K562 (cell line): ENCODE results near the gene KRTAP10-12. TPM values are rescaled to one million over a fixed set of nuclear protein-coding genes. Genes with fewer than 3 reads are reported as not detected.

ENCODE experiments used
- ATAC-seq: fragments of 200-7000 bp; cut with Tn5 transposase; 3 replicates; pipeline ENCODE4 v1.9.1; 2020; ENCODE audit warnings: moderate library complexity
- BruUV-seq: library from RNA; stranded (reverse); fragments of 400-500 nt; replicated peaks from 2 replicates; lab custom pipeline; 2021; lab: Mats Ljungman, UMichigan
- CTCF ChIA-PET: fragments of 300-600 bp; formaldehyde crosslinking; extraction: SDS; loops from one replicate; lab custom pipeline; 2021; ENCODE audit warnings: low intra/inter-chr PET ratio; lab: Yijun Ruan, JAX
- POLR2A ChIA-PET: fragments of 300-600, 350-650 bp; sonication (Branson Sonifier 250); formaldehyde crosslinking; extraction: SDS; loops from one replicate; lab custom pipeline; 2021; ENCODE audit warnings: antibody characterized with exemption, inconsistent platforms; lab: Yijun Ruan, JAX
- DNase-seq, 4 experiments: peaks; one replicate each; pipeline versions ENCODE4 v3.0.0 to v3.0.0-alpha.2; 2011 to 2018; ENCODE audit warnings: low spot score in 3 of 4, mixed read lengths in 3 of 4; ENCODE audit errors: extremely low read depth in 1 of 4
- FAIRE-seq: peaks from 2 replicates; lab custom pipeline; 2011; peaks lifted over from hg19 to GRCh38; lab: Jason Lieb, UNC
- H2AFZ ChIP-seq: 2 replicates; pipeline ENCODE4 v1.6.0; 2011; ENCODE audit warnings: low read depth, low read length, control low read depth, inconsistent platforms
- H3K27ac ChIP-seq: fragments of 200-600 bp; 3 replicates; pipeline ENCODE4 v1.8.0; 2011; ENCODE audit warnings: low read depth, mild to moderate bottlenecking, control low read depth, inconsistent platforms, low read length, moderate library complexity, mixed read lengths; ENCODE audit errors: extremely low read depth
- H3K27me3 ChIP-seq, 2 experiments: fragments of 300-600 bp in 1 of 2; 2 replicates in 1 of 2; 3 replicates in 1 of 2; pipeline versions ENCODE4 v1.6.0 to v1.8.0; 2011; ENCODE audit warnings: inconsistent platforms in 2 of 2, low read length in 2 of 2, mild to moderate bottlenecking in 1 of 2, mixed read lengths in 1 of 2, moderate library complexity in 1 of 2; ENCODE audit not compliant: control insufficient read depth in 2 of 2, insufficient read depth in 2 of 2
- H3K36me3 ChIP-seq: fragments of 300-600 bp; 3 replicates; pipeline ENCODE4 v1.8.0; 2011; ENCODE audit warnings: mild to moderate bottlenecking, low read length, inconsistent platforms; ENCODE audit not compliant: control insufficient read depth, insufficient read depth
- H3K4me1 ChIP-seq, 2 experiments: fragments of 200-600 bp in 1 of 2; replicated peaks in 1 of 2; 2 replicates in 1 of 2; 3 replicates in 1 of 2; pipeline versions ENCODE4 v1.5.1 to v1.8.0; 2011; ENCODE audit warnings: inconsistent platforms in 2 of 2, low read length in 2 of 2, mild to moderate bottlenecking in 1 of 2, mixed read lengths in 1 of 2, moderate library complexity in 1 of 2; ENCODE audit not compliant: control insufficient read depth in 2 of 2, insufficient read depth in 2 of 2
- H3K4me2 ChIP-seq: 2 replicates; pipeline ENCODE4 v1.6.1; 2011; ENCODE audit warnings: low read length, control low read depth, inconsistent platforms, mixed read lengths; ENCODE audit not compliant: insufficient read depth
- H3K4me3 ChIP-seq: fragments of 200-600 bp; sonication (generic), shearing (Covaris generic); 2 replicates; pipeline ENCODE4 v1.5.1; 2016; ENCODE audit warnings: control low read depth, inconsistent platforms
- H3K79me2 ChIP-seq: fragments of 200-600 bp; 3 replicates; pipeline ENCODE4 v1.8.0; 2011; ENCODE audit warnings: low read length, inconsistent platforms; ENCODE audit not compliant: control insufficient read depth, insufficient read depth
- H3K9ac ChIP-seq, 2 experiments: 2 replicates each; pipeline versions ENCODE4 v1.6.0 to v1.6.1; 2011; ENCODE audit warnings: low read depth in 2 of 2, low read length in 2 of 2, control low read depth in 1 of 2, inconsistent platforms in 1 of 2, mild to moderate bottlenecking in 1 of 2, mixed read lengths in 1 of 2; ENCODE audit not compliant: insufficient read depth in 1 of 2
- H3K9me1 ChIP-seq: one replicate; pipeline ENCODE4 v1.6.0; 2011; ENCODE audit warnings: inconsistent platforms, mild to moderate bottlenecking, low read length, moderate library complexity; ENCODE audit not compliant: control insufficient read depth, insufficient read depth
- H3K9me3 ChIP-seq: replicated peaks from 2 replicates; pipeline ENCODE4 v1.5.1; 2011; ENCODE audit warnings: low read depth, low read length, inconsistent platforms; ENCODE audit not compliant: control insufficient read depth, insufficient read depth
- H4K20me1 ChIP-seq: replicated peaks from 2 replicates; pipeline ENCODE4 v1.6.1; 2011; ENCODE audit warnings: low read length, inconsistent platforms, mixed read lengths; ENCODE audit not compliant: control insufficient read depth, insufficient read depth
- CBFA2T2 ChIP-seq: fragments of 450-650 bp; conservative IDR thresholded peaks from 2 replicates; pipeline ENCODE4 v1.6.1; 2017; ENCODE audit warnings: mild to moderate bottlenecking
- GABPB2 ChIP-seq: fragments of 250-450 bp; sonication (Bioruptor Pico); conservative IDR thresholded peaks from 2 replicates; pipeline ENCODE4 v1.5.1; 2021; ENCODE audit warnings: mild to moderate bottlenecking
- GTF2E2 ChIP-seq: fragments of 200-800 bp; sonication (Bioruptor generic); IDR thresholded peaks from 2 replicates; pipeline ENCODE4 v1.6.1; 2016; ENCODE audit warnings: missing genetic modification characterization, missing compliant biosample characterization
- ILK ChIP-seq: fragments of 450-650 bp; IDR thresholded peaks from 2 replicates; pipeline ENCODE4 v1.6.1; 2016; ENCODE audit warnings: missing genetic modification characterization, low read depth, mild to moderate bottlenecking, missing compliant biosample characterization, moderate library complexity, borderline replicate concordance
- KLF1 ChIP-seq: fragments of 450-650 bp; IDR thresholded peaks from 2 replicates; pipeline ENCODE4 v1.6.1; 2016; ENCODE audit warnings: missing genetic modification characterization, missing compliant biosample characterization
- SIRT6 ChIP-seq: IDR thresholded peaks from one replicate; pipeline ENCODE4 v1.6.1; 2012; ENCODE audit warnings: low read depth, mild to moderate bottlenecking, control low read depth, inconsistent platforms, low read length, moderate library complexity
- TAL1 ChIP-seq: fragments of 450-650 bp; IDR thresholded peaks from 2 replicates; pipeline ENCODE4 v1.6.1; 2016; ENCODE audit warnings: mild to moderate bottlenecking
- WGBS: fragments of 100-300 bp; shearing (Covaris generic); methylation state at CpG from one replicate; pipeline ENCODE4 v1.1.6; 2016; ENCODE audit warnings: low coverage, mixed read lengths; ENCODE audit not compliant: insufficient coverage; ENCODE audit errors: missing lambda C conversion rate; 5-methylcytosine and 5-hydroxymethylcytosine counted together
- in situ Hi-C: fragments of 300-500 bp; cut with MboI; formaldehyde crosslinking; loops from 4 replicates; pipeline ENCODE4 v1.15.0; 2018; ENCODE audit warnings: inconsistent platforms, mixed read lengths
- intact Hi-C: fragments of 100-400 bp; cut with micrococcal nuclease; formaldehyde crosslinking; loops from 2 replicates; pipeline ENCODE4 v1.14.2; 2022
- polyA plus RNA-seq, 8 experiments: library from polyadenylated mRNA; depleted of rRNA in 4 of 8; stranded (reverse) in 5 of 8; unstranded in 3 of 8; fragments of >200 nt; fragmentation: Nextera tagmentation in 2 of 8; fragmentation: Illumina TruSeq in 1 of 8; extraction: Ambion mirVana in 2 of 8; extraction: Trizol in 1 of 8; gene quantifications; 2 replicates each; pipeline versions ENCODE4 v1.2.1 to v1.2.3, GENCODE V29; 2011 to 2014; ENCODE audit warnings: inconsistent platforms in 1 of 8, missing spikeins in 1 of 8
- total RNA-seq, 7 experiments: library from RNA; depleted of rRNA in 6 of 7; stranded (reverse); fragments of >200 nt in 6 of 7; fragmentation: Illumina TruSeq in 2 of 7; extraction: Trizol in 2 of 7; gene quantifications; 2 replicates each; pipeline versions ENCODE4 v1.2.1 to v1.2.3, GENCODE V29; 2011 to 2021; ENCODE audit warnings: low replicate concordance in 1 of 7
- TF ChIP-seq, protein P1 (sequence below): fragments of 250-450 bp; sonication (Bioruptor Pico); IDR thresholded peaks from 2 replicates; pipeline ENCODE4 v1.8.0; 2021; ENCODE audit warnings: moderate library complexity, mild to moderate bottlenecking, inconsistent platforms
- TF ChIP-seq, protein P2 (sequence below): sonication (generic); formaldehyde crosslinking; IDR thresholded peaks from 2 replicates; pipeline ENCODE4 v1.4.0; 2020; ENCODE audit warnings: mild to moderate bottlenecking, missing genetic modification reagents
- TF ChIP-seq, protein P3 (sequence below): fragments of 250-450 bp; sonication (Bioruptor Pico); IDR thresholded peaks from 2 replicates; pipeline ENCODE4 v1.5.0; 2021; ENCODE audit warnings: mild to moderate bottlenecking, borderline replicate concordance
- TF ChIP-seq, protein P4 (sequence below): fragments of 250-450 bp; sonication (Bioruptor Pico); IDR thresholded peaks from 2 replicates; pipeline ENCODE4 v1.4.0; 2020; ENCODE audit warnings: borderline replicate concordance

KRTAP10-12 gene
- total and polyA plus RNA-seq, 9 of the 15 experiments (the other 6 are each of a cell fraction or from before 2014, with no cell fraction given), result not detected

DNA sequence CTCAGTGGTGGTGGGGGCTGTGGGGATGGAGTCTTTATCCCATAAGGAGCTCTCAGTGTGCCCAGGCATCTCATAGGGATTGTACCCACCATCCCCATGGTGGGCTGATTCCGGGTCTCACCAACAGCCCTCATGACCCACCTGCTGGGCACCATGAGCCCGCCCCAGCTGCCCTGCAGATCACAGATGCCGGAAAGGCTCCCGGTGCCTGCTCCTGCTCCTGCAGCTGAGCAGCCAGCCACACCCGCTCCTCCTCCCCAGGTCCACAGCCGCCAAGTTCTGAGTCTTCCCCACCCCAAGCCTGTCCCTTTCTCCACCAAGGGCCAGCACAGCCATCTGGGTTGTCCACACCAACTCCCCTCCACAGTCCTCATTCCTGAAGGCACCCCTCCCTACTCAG lies 29.9 kb downstream of the KRTAP10-12 start:
- in situ Hi-C loops (no loop called here), intact Hi-C loops (no loop called here)
- BruUV-seq, result no TSS peak
- Histone ChIP-seq H3K4me2 (no peak overlapping the region), H3K79me2 (no peaks in the 10 kb centered on the region), H3K9ac (no peak overlapping the region), H3K36me3 (no peaks in the 10 kb centered on the region), H4K20me1 (peaks cover 8% of the 10 kb centered on the region; the same call in 1 of the 2 replicates), H3K4me1 (peaks cover 10 to 20% of the 10 kb centered on the region in 2 experiments; a peak in 4 of 5 replicates), H3K9me1 (no peaks in the 10 kb centered on the region), H3K27ac (no peak overlapping the region), H3K9me3 (no peaks in the 10 kb centered on the region), H2AFZ (no peak overlapping the region), H3K27me3 (peaks cover 72 to 87% of the 10 kb centered on the region in 2 experiments; a peak in 4 of 5 replicates), H3K4me3 (no peak overlapping the region)
- ChIA-PET POLR2A (interaction anchor here (0.6 to 1.4 kb wide), 4 partner anchors 16 to 312 kb away, joined by 3 to 5 read pairs (median 3); no protein-coding TSS in a partner anchor), CTCF (no interaction called here)
- DNase-seq (no peak), FAIRE-seq (no peak), ATAC-seq (no peak)
- WGBS, result 3% methylated on average over 6 of the region's 6 CpGs
- TF ChIP-seq GTF2E2 (tag), result no peak
- TF ChIP-seq SIRT6, result no peak
- TF ChIP-seq GABPB2, result no peak
- TF ChIP-seq, protein P1, sequence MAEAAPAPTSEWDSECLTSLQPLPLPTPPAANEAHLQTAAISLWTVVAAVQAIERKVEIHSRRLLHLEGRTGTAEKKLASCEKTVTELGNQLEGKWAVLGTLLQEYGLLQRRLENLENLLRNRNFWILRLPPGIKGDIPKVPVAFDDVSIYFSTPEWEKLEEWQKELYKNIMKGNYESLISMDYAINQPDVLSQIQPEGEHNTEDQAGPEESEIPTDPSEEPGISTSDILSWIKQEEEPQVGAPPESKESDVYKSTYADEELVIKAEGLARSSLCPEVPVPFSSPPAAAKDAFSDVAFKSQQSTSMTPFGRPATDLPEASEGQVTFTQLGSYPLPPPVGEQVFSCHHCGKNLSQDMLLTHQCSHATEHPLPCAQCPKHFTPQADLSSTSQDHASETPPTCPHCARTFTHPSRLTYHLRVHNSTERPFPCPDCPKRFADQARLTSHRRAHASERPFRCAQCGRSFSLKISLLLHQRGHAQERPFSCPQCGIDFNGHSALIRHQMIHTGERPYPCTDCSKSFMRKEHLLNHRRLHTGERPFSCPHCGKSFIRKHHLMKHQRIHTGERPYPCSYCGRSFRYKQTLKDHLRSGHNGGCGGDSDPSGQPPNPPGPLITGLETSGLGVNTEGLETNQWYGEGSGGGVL (CRISPR knock-in tag), result no peak
- no peak for TF ChIP-seq ILK (tag)
- TF ChIP-seq, protein P2, sequence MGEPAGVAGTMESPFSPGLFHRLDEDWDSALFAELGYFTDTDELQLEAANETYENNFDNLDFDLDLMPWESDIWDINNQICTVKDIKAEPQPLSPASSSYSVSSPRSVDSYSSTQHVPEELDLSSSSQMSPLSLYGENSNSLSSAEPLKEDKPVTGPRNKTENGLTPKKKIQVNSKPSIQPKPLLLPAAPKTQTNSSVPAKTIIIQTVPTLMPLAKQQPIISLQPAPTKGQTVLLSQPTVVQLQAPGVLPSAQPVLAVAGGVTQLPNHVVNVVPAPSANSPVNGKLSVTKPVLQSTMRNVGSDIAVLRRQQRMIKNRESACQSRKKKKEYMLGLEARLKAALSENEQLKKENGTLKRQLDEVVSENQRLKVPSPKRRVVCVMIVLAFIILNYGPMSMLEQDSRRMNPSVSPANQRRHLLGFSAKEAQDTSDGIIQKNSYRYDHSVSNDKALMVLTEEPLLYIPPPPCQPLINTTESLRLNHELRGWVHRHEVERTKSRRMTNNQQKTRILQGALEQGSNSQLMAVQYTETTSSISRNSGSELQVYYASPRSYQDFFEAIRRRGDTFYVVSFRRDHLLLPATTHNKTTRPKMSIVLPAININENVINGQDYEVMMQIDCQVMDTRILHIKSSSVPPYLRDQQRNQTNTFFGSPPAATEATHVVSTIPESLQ (CRISPR knock-in tag), result no peak
- TF ChIP-seq TAL1, result no peak
- TF ChIP-seq, protein P3, sequence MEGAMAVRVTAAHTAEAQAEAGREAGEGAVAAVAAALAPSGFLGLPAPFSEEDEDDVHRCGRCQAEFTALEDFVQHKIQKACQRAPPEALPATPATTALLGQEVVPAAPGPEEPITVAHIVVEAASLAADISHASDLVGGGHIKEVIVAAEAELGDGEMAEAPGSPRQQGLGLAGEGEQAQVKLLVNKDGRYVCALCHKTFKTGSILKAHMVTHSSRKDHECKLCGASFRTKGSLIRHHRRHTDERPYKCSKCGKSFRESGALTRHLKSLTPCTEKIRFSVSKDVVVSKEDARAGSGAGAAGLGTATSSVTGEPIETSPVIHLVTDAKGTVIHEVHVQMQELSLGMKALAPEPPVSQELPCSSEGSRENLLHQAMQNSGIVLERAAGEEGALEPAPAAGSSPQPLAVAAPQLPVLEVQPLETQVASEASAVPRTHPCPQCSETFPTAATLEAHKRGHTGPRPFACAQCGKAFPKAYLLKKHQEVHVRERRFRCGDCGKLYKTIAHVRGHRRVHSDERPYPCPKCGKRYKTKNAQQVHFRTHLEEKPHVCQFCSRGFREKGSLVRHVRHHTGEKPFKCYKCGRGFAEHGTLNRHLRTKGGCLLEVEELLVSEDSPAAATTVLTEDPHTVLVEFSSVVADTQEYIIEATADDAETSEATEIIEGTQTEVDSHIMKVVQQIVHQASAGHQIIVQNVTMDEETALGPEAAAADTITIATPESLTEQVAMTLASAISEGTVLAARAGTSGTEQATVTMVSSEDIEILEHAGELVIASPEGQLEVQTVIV (CRISPR knock-in tag), result no peak
- TF ChIP-seq, protein P4, sequence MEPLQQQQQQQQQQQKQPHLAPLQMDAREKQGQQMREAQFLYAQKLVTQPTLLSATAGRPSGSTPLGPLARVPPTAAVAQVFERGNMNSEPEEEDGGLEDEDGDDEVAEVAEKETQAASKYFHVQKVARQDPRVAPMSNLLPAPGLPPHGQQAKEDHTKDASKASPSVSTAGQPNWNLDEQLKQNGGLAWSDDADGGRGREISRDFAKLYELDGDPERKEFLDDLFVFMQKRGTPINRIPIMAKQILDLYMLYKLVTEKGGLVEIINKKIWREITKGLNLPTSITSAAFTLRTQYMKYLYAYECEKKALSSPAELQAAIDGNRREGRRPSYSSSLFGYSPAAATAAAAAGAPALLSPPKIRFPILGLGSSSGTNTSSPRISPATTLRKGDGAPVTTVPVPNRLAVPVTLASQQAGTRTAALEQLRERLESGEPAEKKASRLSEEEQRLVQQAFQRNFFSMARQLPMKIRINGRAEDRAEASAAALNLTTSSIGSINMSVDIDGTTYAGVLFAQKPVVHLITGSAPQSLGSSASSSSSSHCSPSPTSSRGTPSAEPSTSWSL, result no peak
- TF ChIP-seq KLF1 (tag), result no peak
- TF ChIP-seq CBFA2T2, result no peak
